Neural cell (in vitro differentiated cells): ENCODE results near the gene LRP5. TPM values are rescaled to one million over a fixed set of nuclear protein-coding genes. Genes with fewer than 3 reads are reported as not detected.

Source experiments
- H2AFZ ChIP-seq: fragments of 200-600, 300-800 bp; sonication (generic), shearing (Covaris generic); 2 replicates; pipeline ENCODE4 v1.6.0; 2014; ENCODE audit warnings: low read depth, mild to moderate bottlenecking, antibody characterized with exemption, low read length, moderate library complexity
- H3F3A ChIP-seq: fragments of 200-600 bp; shearing (Covaris generic); 2 replicates; pipeline ENCODE4 v1.6.1; 2016; ENCODE audit warnings: mild to moderate bottlenecking, moderate library complexity, mixed read lengths, antibody characterized with exemption, low read length; ENCODE audit not compliant: insufficient read depth, poor library complexity, severe bottlenecking
- H3K27ac ChIP-seq: fragments of 200-600, 300-800 bp; sonication (generic), shearing (Covaris generic); 2 replicates; pipeline ENCODE4 v1.5.1; 2014; ENCODE audit warnings: mild to moderate bottlenecking, low read length, moderate library complexity
- H3K27me3 ChIP-seq: fragments of 300-800, 200-600 bp; sonication (generic), shearing (Covaris generic); 2 replicates; pipeline ENCODE4 v1.6.0; 2014; ENCODE audit warnings: mild to moderate bottlenecking, low read depth, low read length, moderate library complexity; ENCODE audit not compliant: insufficient read depth
- H3K36me3 ChIP-seq: fragments of 300-800, 200-600 bp; sonication (generic), shearing (Covaris generic); 2 replicates; pipeline ENCODE4 v1.5.1; 2014; ENCODE audit warnings: mild to moderate bottlenecking, antibody characterized with exemption, low read length, moderate library complexity; ENCODE audit not compliant: insufficient read depth
- H3K4me2 ChIP-seq: fragments of 300-800, 200-600 bp; sonication (generic), shearing (Covaris generic); 2 replicates; pipeline ENCODE4 v1.6.0; 2014; ENCODE audit warnings: mild to moderate bottlenecking, low read length
- H3K4me3 ChIP-seq: fragments of 300-800, 200-600 bp; sonication (generic), shearing (Covaris generic); 2 replicates; pipeline ENCODE4 v1.5.1; 2014; ENCODE audit warnings: mild to moderate bottlenecking, low read length, moderate library complexity
- H3K79me2 ChIP-seq: fragments of 200-600 bp; shearing (Covaris generic); replicated peaks from 2 replicates; pipeline ENCODE4 v1.6.0; 2014; ENCODE audit warnings: mild to moderate bottlenecking, low read length, moderate library complexity; ENCODE audit not compliant: insufficient read depth
- H3K9ac ChIP-seq: fragments of 300-800, 200-600 bp; sonication (generic), shearing (Covaris generic); 2 replicates; pipeline ENCODE4 v1.6.1; 2016; ENCODE audit warnings: mild to moderate bottlenecking, low read length, mixed read lengths
- H3K9me2 ChIP-seq: fragments of 200-600 bp; shearing (Covaris generic); 2 replicates; pipeline ENCODE4 v1.6.1; 2016; ENCODE audit warnings: mild to moderate bottlenecking, low read length, mixed read lengths; ENCODE audit not compliant: insufficient read depth
- H3K9me3 ChIP-seq: fragments of 200-600, 300-800 bp; sonication (generic), shearing (Covaris generic); 2 replicates; pipeline ENCODE4 v1.6.1; 2016; ENCODE audit warnings: mild to moderate bottlenecking, mixed run types, low read length, moderate library complexity, mixed read lengths
- H4K20me1 ChIP-seq: fragments of 200-600 bp; shearing (Covaris generic); 2 replicates; pipeline ENCODE4 v1.6.1; 2016; ENCODE audit warnings: mild to moderate bottlenecking, mixed run types; ENCODE audit not compliant: insufficient read depth
- CTCF ChIP-seq: fragments of 450-650 bp; IDR thresholded peaks from 2 replicates; pipeline ENCODE4 v1.5.1; 2014; ENCODE audit warnings: antibody characterized with exemption, mild to moderate bottlenecking, moderate library complexity; ENCODE audit not compliant: poor library complexity, severe bottlenecking
- MXI1 ChIP-seq: fragments of 450-650 bp; conservative IDR thresholded peaks from 2 replicates; pipeline ENCODE4 v1.6.1; 2014; ENCODE audit warnings: antibody characterized with exemption, mild to moderate bottlenecking; ENCODE audit not compliant: poor library complexity, severe bottlenecking
- POLR2AphosphoS5 ChIP-seq: IDR thresholded peaks from 2 replicates; pipeline ENCODE4 v1.6.1; 2012
- REST ChIP-seq: IDR thresholded peaks from 2 replicates; pipeline ENCODE4 v1.6.1; 2012; ENCODE audit warnings: borderline replicate concordance
- TAF1 ChIP-seq: IDR thresholded peaks from 2 replicates; pipeline ENCODE4 v1.6.1; 2012; ENCODE audit warnings: low read depth
- polyA plus RNA-seq: library from polyadenylated mRNA; depleted of rRNA; stranded (reverse); fragments of >200 nt; gene quantifications from 2 replicates; pipeline ENCODE4 v1.2.3, GENCODE V29; 2014

The LRP5 gene
- polyA plus RNA-seq, 1 donor from 2014 or later = 3.0 TPM

- Histone ChIP-seq H3K79me2 (peaks cover 35% of the 10 kb centered on the region), H2AFZ (no peak overlapping the region), H3K4me3 (peak overlapping the region; percentile 80)
Observed at GRCh38 chr11:68313574-68314202, 1.3 kb downstream of the LRP5 start.

GRCh38 chr11:68314203-68315170 is 2.1 kb downstream of the LRP5 start:
- peak overlapping the region; percentile 53 for H3K9ac ChIP-seq
- H3K27ac ChIP-seq = no peak overlapping the region
- peak overlapping the region; percentile 28 for H3K4me2 ChIP-seq
- no peaks in the 10 kb centered on the region for H3K9me2 ChIP-seq
- no peaks in the 10 kb centered on the region for H3F3A ChIP-seq
- H4K20me1 ChIP-seq = no peaks in the 10 kb centered on the region
- TF ChIP-seq MXI1 (no peak), CTCF (no peak), POLR2AphosphoS5 (no peak), TAF1 (no peak), REST (no peak)
- H3K79me2 ChIP-seq = peaks cover 37% of the 10 kb centered on the region
- no peaks in the 10 kb centered on the region for H3K9me3 ChIP-seq
- H3K36me3 ChIP-seq = no peaks in the 10 kb centered on the region
- H2AFZ ChIP-seq = no peak overlapping the region
- no peaks in the 10 kb centered on the region for H3K27me3 ChIP-seq
- peak overlapping the region; percentile 80 for H3K4me3 ChIP-seq

More at GRCh38 chr11:68313574-68314202, 1.3 kb downstream of the LRP5 start:
- peak overlapping the region; percentile 53 for H3K9ac ChIP-seq
- H3K27me3 ChIP-seq = no peaks in the 10 kb centered on the region
- H3K36me3 ChIP-seq = no peaks in the 10 kb centered on the region
- no peaks in the 10 kb centered on the region for H3K9me3 ChIP-seq
- no peaks in the 10 kb centered on the region for H3K9me2 ChIP-seq
- H4K20me1 ChIP-seq = no peaks in the 10 kb centered on the region
- no peaks in the 10 kb centered on the region for H3F3A ChIP-seq
- no peak for TF ChIP-seq TAF1
- TF ChIP-seq MXI1 = peak; percentile 45
- no peak overlapping the region for H3K27ac ChIP-seq
- peak overlapping the region; percentile 52 for H3K4me2 ChIP-seq
